Osteoblast (primary cell): ENCODE data around the gene NFATC1. TPM values are rescaled to one million over a fixed set of nuclear protein-coding genes. Genes with fewer than 3 reads are reported as not detected.

Source experiments
- DNase-seq: peaks from one replicate; pipeline ENCODE4 v3.0.0; 2011; ENCODE audit warnings: low spot score, mixed read lengths; ENCODE audit not compliant: insufficient read length; ENCODE audit errors: missing footprints
- H2AFZ ChIP-seq: 2 replicates; pipeline ENCODE4 v1.6.0; 2011; ENCODE audit warnings: mild to moderate bottlenecking, low read length
- H3K27ac ChIP-seq: 2 replicates; pipeline ENCODE4 v1.5.1; 2011; ENCODE audit warnings: mild to moderate bottlenecking, low read depth, low read length, moderate library complexity
- H3K27me3 ChIP-seq: 2 replicates; pipeline ENCODE4 v1.6.0; 2012; ENCODE audit warnings: mild to moderate bottlenecking, control low read depth, inconsistent platforms, low read length, moderate library complexity; ENCODE audit not compliant: insufficient read depth
- H3K36me3 ChIP-seq: 2 replicates; pipeline ENCODE4 v1.5.1; 2011; ENCODE audit warnings: mild to moderate bottlenecking, low read length, control low read depth, moderate library complexity; ENCODE audit not compliant: insufficient read depth
- H3K4me1 ChIP-seq: 2 replicates; pipeline ENCODE4 v1.5.1; 2011; ENCODE audit warnings: mild to moderate bottlenecking, low read length, control low read depth, moderate library complexity; ENCODE audit not compliant: insufficient read depth
- H3K4me2 ChIP-seq: 2 replicates; pipeline ENCODE4 v1.6.0; 2011; ENCODE audit warnings: mild to moderate bottlenecking, low read length; ENCODE audit not compliant: insufficient read depth
- H3K4me3 ChIP-seq: fragments of 200-600 bp; sonication (generic); 3 replicates; pipeline ENCODE4 v1.5.1; 2012; ENCODE audit warnings: mild to moderate bottlenecking, low read length, inconsistent platforms; ENCODE audit not compliant: insufficient read depth
- H3K79me2 ChIP-seq: 2 replicates; pipeline ENCODE4 v1.6.0; 2012; ENCODE audit warnings: mild to moderate bottlenecking, low read length, control low read depth, inconsistent platforms; ENCODE audit not compliant: insufficient read depth
- H3K9me3 ChIP-seq: 2 replicates; pipeline ENCODE4 v1.5.1; 2011; ENCODE audit warnings: low read depth, low read length, control low read depth
- H4K20me1 ChIP-seq: 2 replicates; pipeline ENCODE4 v1.6.0; 2012; ENCODE audit warnings: mild to moderate bottlenecking, low read length, control low read depth; ENCODE audit not compliant: insufficient read depth
- CTCF ChIP-seq: IDR thresholded peaks from 2 replicates; pipeline ENCODE4 v1.5.1; 2011; ENCODE audit warnings: mild to moderate bottlenecking, low read depth, low read length, moderate library complexity; ENCODE audit errors: extremely low read depth
- total RNA-seq: library from RNA; depleted of rRNA; stranded (reverse); fragments of >200 nt; gene quantifications from 2 replicates; pipeline ENCODE4 v1.2.3, GENCODE V29; 2012

The NFATC1 gene
- total RNA-seq, 1 donor = 6.2 TPM

GRCh38 chr18:79389689-79390088 lies 6.0 kb upstream of the NFATC1 start:
- Histone ChIP-seq H3K4me1 (peaks cover 3% of the 10 kb centered on the region), H4K20me1 (no peaks in the 10 kb centered on the region), H2AFZ (no peak overlapping the region), H3K79me2 (no peaks in the 10 kb centered on the region), H3K4me2 (no peak overlapping the region), H3K4me3 (no peak overlapping the region), H3K27me3 (peaks cover 50% of the 10 kb centered on the region), H3K36me3 (no peaks in the 10 kb centered on the region), H3K27ac (no peak overlapping the region), H3K9me3 (no peaks in the 10 kb centered on the region)
- no peak for DNase-seq
- no peak for TF ChIP-seq CTCF

GRCh38 chr18:79392226-79392625 lies 3.5 kb upstream of the NFATC1 start:
- Histone ChIP-seq H3K79me2 (no peaks in the 10 kb centered on the region), H3K4me1 (peaks cover 3% of the 10 kb centered on the region), H2AFZ (no peak overlapping the region), H3K4me3 (no peak overlapping the region), H3K27ac (no peak overlapping the region), H4K20me1 (no peaks in the 10 kb centered on the region), H3K36me3 (no peaks in the 10 kb centered on the region), H3K9me3 (no peaks in the 10 kb centered on the region), H3K4me2 (no peak overlapping the region), H3K27me3 (peaks cover 39% of the 10 kb centered on the region)
- TF ChIP-seq CTCF = no peak
- no peak for DNase-seq

- Histone ChIP-seq H3K36me3 (no peaks in the 10 kb centered on the region), H3K27ac (peak overlapping the region; percentile 76), H3K4me1 (peaks cover 3% of the 10 kb centered on the region), H3K4me2 (peak overlapping the region; percentile 84), H2AFZ (peak overlapping the region; percentile 87), H3K27me3 (peaks cover 35% of the 10 kb centered on the region), H3K4me3 (peak overlapping the region; percentile 71), H3K79me2 (no peaks in the 10 kb centered on the region), H4K20me1 (no peaks in the 10 kb centered on the region), H3K9me3 (no peaks in the 10 kb centered on the region)
- peak; percentile 96 for DNase-seq
- no peak for TF ChIP-seq CTCF
Observed at GRCh38 chr18:79393181-79393634, 2.5 kb upstream of the NFATC1 start.

GRCh38 chr18:79393635-79394533 lies 1.8 kb upstream of the NFATC1 start:
- peak overlapping the region; percentile 87 for H2AFZ ChIP-seq
- no peaks in the 10 kb centered on the region for H4K20me1 ChIP-seq
- H3K9me3 ChIP-seq = no peaks in the 10 kb centered on the region
- peak overlapping the region; percentile 71 for H3K4me3 ChIP-seq
- H3K4me1 ChIP-seq = peaks cover 3% of the 10 kb centered on the region
- H3K79me2 ChIP-seq = no peaks in the 10 kb centered on the region
- H3K27ac ChIP-seq = peak overlapping the region; percentile 76
- H3K27me3 ChIP-seq = peaks cover 32% of the 10 kb centered on the region
- peak overlapping the region; percentile 84 for H3K4me2 ChIP-seq
- DNase-seq = peak; percentile 100
- no peaks in the 10 kb centered on the region for H3K36me3 ChIP-seq
- TF ChIP-seq CTCF = no peak
